BE2C (cell line): Measurements from ENCODE around the gene SIGLEC12.

Experiments
- DNase-seq: peaks from one replicate; pipeline ENCODE4 v3.0.0-alpha.2; 2020
- H3K27me3 ChIP-seq: fragments of 250-450 bp; sonication (Bioruptor Pico); 2 replicates; pipeline ENCODE4 v1.5.1; 2020; ENCODE audit warnings: mild to moderate bottlenecking
- H3K36me3 ChIP-seq: fragments of 250-450 bp; sonication (Bioruptor Pico); 2 replicates; pipeline ENCODE4 v1.5.1; 2020; ENCODE audit warnings: mild to moderate bottlenecking
- H3K4me1 ChIP-seq: fragments of 250-450 bp; sonication (Bioruptor Pico); 2 replicates; pipeline ENCODE4 v1.5.1; 2020
- H3K4me3 ChIP-seq: 2 replicates; pipeline ENCODE4 v1.5.1; 2011; ENCODE audit warnings: low read depth, low read length
- H3K9me3 ChIP-seq: fragments of 250-450 bp; sonication (Bioruptor Pico); 2 replicates; pipeline ENCODE4 v1.5.1; 2020
- CTCF ChIP-seq: IDR thresholded peaks from 2 replicates; pipeline ENCODE4 v1.5.1; 2012; ENCODE audit warnings: mild to moderate bottlenecking, low read depth, low read length

SIGLEC12 gene

GRCh38 chr19:51514866-51515481 lies 13.4 kb upstream of the SIGLEC12 start:
- H3K27me3 ChIP-seq: peaks cover 5% of the 10 kb centered on the region
- DNase-seq: no peak
- no peaks in the 10 kb centered on the region for H3K36me3 ChIP-seq
- no peaks in the 10 kb centered on the region for H3K9me3 ChIP-seq
- H3K4me1 ChIP-seq: no peaks in the 10 kb centered on the region
- H3K4me3 ChIP-seq: no peak overlapping the region
- peak; percentile 81 for TF ChIP-seq CTCF

- DNase-seq: no peak
- Histone ChIP-seq H3K9me3 (no peaks in the 10 kb centered on the region), H3K36me3 (no peaks in the 10 kb centered on the region), H3K27me3 (peaks cover 11% of the 10 kb centered on the region), H3K4me1 (no peaks in the 10 kb centered on the region), H3K4me3 (no peak overlapping the region)
- no peak for TF ChIP-seq CTCF
Measured at GRCh38 chr19:51513968-51514367, 12.4 kb upstream of the SIGLEC12 start.

GRCh38 chr19:51511353-51511752 lies 9.8 kb upstream of the SIGLEC12 start:
- peak; percentile 28 for DNase-seq
- TF ChIP-seq CTCF: peak; percentile 47
- no peaks in the 10 kb centered on the region for H3K9me3 ChIP-seq

GRCh38 chr19:51509823-51510660 lies 8.4 kb upstream of the SIGLEC12 start:
- no peak for DNase-seq
- no peaks in the 10 kb centered on the region for H3K36me3 ChIP-seq

More at GRCh38 chr19:51511353-51511752, 9.8 kb upstream of the SIGLEC12 start:
- Histone ChIP-seq H3K4me3 (no peak overlapping the region), H3K27me3 (peaks cover 14% of the 10 kb centered on the region), H3K4me1 (no peaks in the 10 kb centered on the region), H3K36me3 (no peaks in the 10 kb centered on the region)

GRCh38 chr19:51508059-51508733 lies 6.6 kb upstream of the SIGLEC12 start:
- TF ChIP-seq CTCF: no peak
- H3K27me3 ChIP-seq: peaks cover 9% of the 10 kb centered on the region
- H3K9me3 ChIP-seq: no peaks in the 10 kb centered on the region
- H3K36me3 ChIP-seq: no peaks in the 10 kb centered on the region
- DNase-seq: no peak
- no peaks in the 10 kb centered on the region for H3K4me1 ChIP-seq
- H3K4me3 ChIP-seq: no peak overlapping the region

More at GRCh38 chr19:51509823-51510660, 8.4 kb upstream of the SIGLEC12 start:
- Histone ChIP-seq H3K4me3 (no peak overlapping the region), H3K9me3 (no peaks in the 10 kb centered on the region), H3K27me3 (peaks cover 14% of the 10 kb centered on the region), H3K4me1 (no peaks in the 10 kb centered on the region)
- TF ChIP-seq CTCF: no peak

- Histone ChIP-seq H3K9me3 (no peaks in the 10 kb centered on the region), H3K36me3 (no peaks in the 10 kb centered on the region), H3K27me3 (peaks cover 9% of the 10 kb centered on the region), H3K4me3 (no peak overlapping the region), H3K4me1 (no peaks in the 10 kb centered on the region)
- no peak for TF ChIP-seq CTCF
- no peak for DNase-seq
Measured at GRCh38 chr19:51507640-51508058, 6.0 kb upstream of the SIGLEC12 start.
